Immature natural killer cell (primary cell): ENCODE measurements around the gene SHE. TPM values are rescaled to one million over a fixed set of nuclear protein-coding genes. Genes with fewer than 3 reads are reported as not detected.
"Not testable (repeated sequence)": the region's sequence is repeated elsewhere in the genome, so short reads cannot be mapped to it uniquely, and the experiment has no call there.

Source experiments
- DNase-seq, 3 donors: peaks; one replicate each; pipeline ENCODE4 v3.0.0; 2022; ENCODE audit warnings: mixed read lengths in 1 of 3
- H3K27ac Mint-ChIP-seq, 6 donors: one replicate each; pipeline ENCODE4 v1.8.0; 2020; ENCODE audit warnings: mixed read lengths in 6 of 6, mild to moderate bottlenecking in 5 of 6, inconsistent platforms in 4 of 6, moderate library complexity in 3 of 6
- H3K27me3 Mint-ChIP-seq, 3 donors: one replicate each; pipeline ENCODE4 v1.8.0; 2020 to 2021; ENCODE audit warnings: low read depth in 3 of 3, mild to moderate bottlenecking in 3 of 3, mixed read lengths in 3 of 3, moderate library complexity in 3 of 3, inconsistent platforms in 1 of 3
- H3K36me3 Mint-ChIP-seq, 3 donors: one replicate each; pipeline ENCODE4 v1.8.0; 2020; ENCODE audit warnings: mixed read lengths in 3 of 3, inconsistent platforms in 2 of 3, mild to moderate bottlenecking in 2 of 3
- H3K4me1 Mint-ChIP-seq, 2 donors: one replicate each; pipeline ENCODE4 v1.8.0; 2020; ENCODE audit warnings: inconsistent platforms in 2 of 2, mild to moderate bottlenecking in 2 of 2, mixed read lengths in 2 of 2, moderate library complexity in 1 of 2
- H3K4me3 Mint-ChIP-seq, 5 donors: one replicate each; pipeline ENCODE4 v1.8.0; 2020; ENCODE audit warnings: mild to moderate bottlenecking in 5 of 5, mixed read lengths in 5 of 5, inconsistent platforms in 3 of 5, moderate library complexity in 3 of 5
- H3K9me3 Mint-ChIP-seq, 6 donors: one replicate each; pipeline ENCODE4 v1.8.0; 2020; ENCODE audit warnings: mild to moderate bottlenecking in 6 of 6, mixed read lengths in 6 of 6, inconsistent platforms in 4 of 6, moderate library complexity in 3 of 6
- polyA plus RNA-seq, 3 donors: library from polyadenylated mRNA; unstranded; fragments of 300-500 nt; fragmentation: Illumina TruSeq; gene quantifications; one replicate each; pipeline ENCODE4 v1.2.3, GENCODE V29; 2021

SHE gene
- polyA plus RNA-seq, 3 donors from 2014 or later: 0.13 TPM; not detected in 2

GRCh38 chr1:154500533-154500932 lies 1.7 kb downstream of the SHE start:
- no peak for DNase-seq
- Mint-ChIP-seq H3K36me3 (peaks cover 0 to 7% (median 0%) of the 10 kb centered on the region in 3 donors), H3K27ac (no peak overlapping the region), H3K9me3 (peaks cover 0 to 2% (median 0%) of the 10 kb centered on the region in 6 donors), H3K4me3 (peak overlapping the region in 3 of 5 donors; percentile 0 to 70 (median 0)), H3K27me3 (peaks cover 12 to 29% (median 20%) of the 10 kb centered on the region in 3 donors), H3K4me1 (peaks cover 29 to 42% of the 10 kb centered on the region in 2 donors)

GRCh38 chr1:154499446-154499845 lies 2.8 kb downstream of the SHE start:
- Mint-ChIP-seq H3K36me3 (peaks cover 0 to 7% (median 0%) of the 10 kb centered on the region in 3 donors), H3K4me1 (peaks cover 31 to 46% of the 10 kb centered on the region in 2 donors), H3K27me3 (peaks cover 12 to 27% (median 17%) of the 10 kb centered on the region in 3 donors), H3K4me3 (no peak overlapping the region), H3K9me3 (peaks cover 0 to 2% (median 0%) of the 10 kb centered on the region in 6 donors), H3K27ac (no peak overlapping the region)
- DNase-seq: no peak

- DNase-seq: no peak
- H3K9me3 Mint-ChIP-seq: no peaks in the 10 kb centered on the region
- no peak overlapping the region for H3K27ac Mint-ChIP-seq
- no peak overlapping the region for H3K4me3 Mint-ChIP-seq
- peaks cover 0 to 3% (median 0%) of the 10 kb centered on the region in 3 donors for H3K36me3 Mint-ChIP-seq
- peaks cover 47 to 61% of the 10 kb centered on the region in 2 donors for H3K4me1 Mint-ChIP-seq
- H3K27me3 Mint-ChIP-seq: peaks cover 9 to 16% (median 14%) of the 10 kb centered on the region in 3 donors
Measured at GRCh38 chr1:154497026-154497806, 5.0 kb downstream of the SHE start.

- no peak for DNase-seq
- Mint-ChIP-seq H3K27ac (no peak overlapping the region), H3K4me3 (no peak overlapping the region), H3K27me3 (peaks cover 9 to 17% (median 14%) of the 10 kb centered on the region in 3 donors), H3K9me3 (no peaks in the 10 kb centered on the region), H3K4me1 (peaks cover 55 to 69% of the 10 kb centered on the region in 2 donors), H3K36me3 (peaks cover 0 to 3% (median 0%) of the 10 kb centered on the region in 3 donors)
Measured at GRCh38 chr1:154496383-154496782, 5.8 kb downstream of the SHE start.

GRCh38 chr1:154495496-154496273 lies 6.5 kb downstream of the SHE start:
- peak overlapping the region in 4 of 5 donors; percentile 9 to 36 (median 28) for H3K4me3 Mint-ChIP-seq
- H3K27me3 Mint-ChIP-seq: peaks cover 5 to 11% (median 9%) of the 10 kb centered on the region in 3 donors
- peaks cover 0 to 3% (median 0%) of the 10 kb centered on the region in 3 donors for H3K36me3 Mint-ChIP-seq
- H3K4me1 Mint-ChIP-seq: peaks cover 49 to 65% of the 10 kb centered on the region in 2 donors
- no peak for DNase-seq
- no peaks in the 10 kb centered on the region for H3K9me3 Mint-ChIP-seq
- H3K27ac Mint-ChIP-seq: peak overlapping the region in 2 of 6 donors; percentile 55 to 83

- peaks cover 40 to 49% of the 10 kb centered on the region in 2 donors for H3K4me1 Mint-ChIP-seq
Measured at GRCh38 chr1:154493276-154493675, 8.9 kb downstream of the SHE start.

GRCh38 chr1:154492115-154492514 lies 10.1 kb downstream of the SHE start:
- no peaks in the 10 kb centered on the region for H3K36me3 Mint-ChIP-seq

More at GRCh38 chr1:154493276-154493675, 8.9 kb downstream of the SHE start:
- H3K9me3 Mint-ChIP-seq: no peaks in the 10 kb centered on the region
- peak overlapping the region; percentile 67 to 88 (median 75) for H3K4me3 Mint-ChIP-seq
- H3K27ac Mint-ChIP-seq: peak overlapping the region; percentile 61 to 94 (median 88)
- H3K27me3 Mint-ChIP-seq: peaks cover under 1 to 3% (median 2%) of the 10 kb centered on the region in 3 donors
- H3K36me3 Mint-ChIP-seq: no peaks in the 10 kb centered on the region
- DNase-seq: peak; percentile 26 to 39 (median 32)

GRCh38 chr1:154490317-154490716 lies 11.9 kb downstream of the SHE start:
- H3K9me3 Mint-ChIP-seq: no peaks in the 10 kb centered on the region
- peak overlapping the region in 3 of 6 donors; percentile 2 to 6 (median 3) for H3K27ac Mint-ChIP-seq
- H3K4me3 Mint-ChIP-seq: no peak overlapping the region

More at GRCh38 chr1:154492115-154492514, 10.1 kb downstream of the SHE start:
- Mint-ChIP-seq H3K9me3 (no peaks in the 10 kb centered on the region), H3K4me1 (peaks cover 39 to 47% of the 10 kb centered on the region in 2 donors), H3K27ac (peak overlapping the region; percentile 61 to 94 (median 88)), H3K4me3 (no peak overlapping the region), H3K27me3 (peaks cover 0 to 5% (median 2%) of the 10 kb centered on the region in 3 donors)
- no peak for DNase-seq

GRCh38 chr1:154489695-154490274 lies 12.4 kb downstream of the SHE start:
- Mint-ChIP-seq H3K4me1 (peaks cover 30 to 33% of the 10 kb centered on the region in 2 donors), H3K27me3 (peaks cover 0 to 3% (median 2%) of the 10 kb centered on the region in 3 donors), H3K27ac (peak overlapping the region in 3 of 6 donors; percentile 2 to 45 (median 23)), H3K36me3 (no peaks in the 10 kb centered on the region), H3K4me3 (no peak overlapping the region), H3K9me3 (no peaks in the 10 kb centered on the region)
- DNase-seq: no peak

More at GRCh38 chr1:154490317-154490716, 11.9 kb downstream of the SHE start:
- H3K4me1 Mint-ChIP-seq: peaks cover 30 to 34% of the 10 kb centered on the region in 2 donors
- H3K27me3 Mint-ChIP-seq: peaks cover 0 to 3% (median 2%) of the 10 kb centered on the region in 3 donors
- DNase-seq: no peak
- no peaks in the 10 kb centered on the region for H3K36me3 Mint-ChIP-seq

GRCh38 chr1:154488922-154489321 lies 13.3 kb downstream of the SHE start:
- no peaks in the 10 kb centered on the region for H3K9me3 Mint-ChIP-seq
- H3K36me3 Mint-ChIP-seq: no peaks in the 10 kb centered on the region
- H3K4me1 Mint-ChIP-seq: peaks cover 27 to 28% of the 10 kb centered on the region in 2 donors
- no peak overlapping the region for H3K4me3 Mint-ChIP-seq
- no peak overlapping the region for H3K27ac Mint-ChIP-seq
- no peak for DNase-seq
- H3K27me3 Mint-ChIP-seq: peaks cover 0 to 3% (median 2%) of the 10 kb centered on the region in 3 donors

GRCh38 chr1:154486756-154487155 lies 15.5 kb downstream of the SHE start:
- H3K27ac Mint-ChIP-seq: peak overlapping the region in 3 of 6 donors; percentile 14 to 63 (median 16)
- not testable (repeated sequence) for H3K4me3 Mint-ChIP-seq, DNase-seq, H3K36me3 Mint-ChIP-seq, H3K9me3 Mint-ChIP-seq, H3K27me3 Mint-ChIP-seq, H3K4me1 Mint-ChIP-seq

GRCh38 chr1:154485910-154486496 lies 16.2 kb downstream of the SHE start:
- no peak overlapping the region for H3K4me3 Mint-ChIP-seq
- peaks cover 0 to 1% of the 10 kb centered on the region in 2 donors for H3K4me1 Mint-ChIP-seq
- H3K27ac Mint-ChIP-seq: no peak overlapping the region
- no peaks in the 10 kb centered on the region for H3K9me3 Mint-ChIP-seq
- DNase-seq: no peak
- peaks cover 0 to 2% (median 1%) of the 10 kb centered on the region in 3 donors for H3K27me3 Mint-ChIP-seq
- H3K36me3 Mint-ChIP-seq: no peaks in the 10 kb centered on the region

- no peaks in the 10 kb centered on the region for H3K9me3 Mint-ChIP-seq
- DNase-seq: no peak
- no peaks in the 10 kb centered on the region for H3K36me3 Mint-ChIP-seq
- H3K27ac Mint-ChIP-seq: no peak overlapping the region
- H3K4me1 Mint-ChIP-seq: no peaks in the 10 kb centered on the region
- H3K4me3 Mint-ChIP-seq: no peak overlapping the region
- H3K27me3 Mint-ChIP-seq: peaks cover 0 to 1% (median 0%) of the 10 kb centered on the region in 3 donors
Measured at GRCh38 chr1:154485106-154485505, 17.1 kb downstream of the SHE start.
